Suprapubic skin (tissue), 4 donors: ENCODE measurements around the gene RNLS.

Experiments
- EP300 ChIP-seq: sonication (generic); formaldehyde crosslinking; IDR thresholded peaks from one replicate; pipeline ENCODE4 v1.6.1; 2017; ENCODE audit warnings: antibody characterized with exemption
- POLR2A ChIP-seq, 2 donors: fragments of 450-650 bp; IDR thresholded peaks; one replicate each; pipeline ENCODE4 v1.6.1; 2017; ENCODE audit warnings: antibody characterized with exemption in 2 of 2, mild to moderate bottlenecking in 2 of 2, moderate library complexity in 2 of 2
- POLR2AphosphoS5 ChIP-seq, 3 donors: sonication (generic); formaldehyde crosslinking; IDR thresholded peaks; one replicate each; pipeline ENCODE4 v1.6.1; 2017; ENCODE audit warnings: antibody characterized with exemption in 3 of 3
- TF ChIP-seq, protein P1 (sequence below), 2 donors: fragments of 200-600 bp in 1 of 2; fragments of 450-650 bp in 1 of 2; sonication (generic) in 1 of 2; IDR thresholded peaks; one replicate each; pipeline ENCODE4 v1.5.1; 2016 to 2019; ENCODE audit warnings: antibody characterized with exemption in 2 of 2, mild to moderate bottlenecking in 1 of 2, moderate library complexity in 1 of 2

- TF ChIP-seq, protein P1, sequence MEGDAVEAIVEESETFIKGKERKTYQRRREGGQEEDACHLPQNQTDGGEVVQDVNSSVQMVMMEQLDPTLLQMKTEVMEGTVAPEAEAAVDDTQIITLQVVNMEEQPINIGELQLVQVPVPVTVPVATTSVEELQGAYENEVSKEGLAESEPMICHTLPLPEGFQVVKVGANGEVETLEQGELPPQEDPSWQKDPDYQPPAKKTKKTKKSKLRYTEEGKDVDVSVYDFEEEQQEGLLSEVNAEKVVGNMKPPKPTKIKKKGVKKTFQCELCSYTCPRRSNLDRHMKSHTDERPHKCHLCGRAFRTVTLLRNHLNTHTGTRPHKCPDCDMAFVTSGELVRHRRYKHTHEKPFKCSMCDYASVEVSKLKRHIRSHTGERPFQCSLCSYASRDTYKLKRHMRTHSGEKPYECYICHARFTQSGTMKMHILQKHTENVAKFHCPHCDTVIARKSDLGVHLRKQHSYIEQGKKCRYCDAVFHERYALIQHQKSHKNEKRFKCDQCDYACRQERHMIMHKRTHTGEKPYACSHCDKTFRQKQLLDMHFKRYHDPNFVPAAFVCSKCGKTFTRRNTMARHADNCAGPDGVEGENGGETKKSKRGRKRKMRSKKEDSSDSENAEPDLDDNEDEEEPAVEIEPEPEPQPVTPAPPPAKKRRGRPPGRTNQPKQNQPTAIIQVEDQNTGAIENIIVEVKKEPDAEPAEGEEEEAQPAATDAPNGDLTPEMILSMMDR (IDR thresholded peaks at IDR 0.05), result no peak
- TF ChIP-seq POLR2A (IDR thresholded peaks at IDR 0.05) (no peak), POLR2AphosphoS5 (IDR thresholded peaks at IDR 0.05) (no peak), EP300 (no peak)
These were observed 350.1 kb downstream of the RNLS start for GRCh38 chr10:88232983-88233543.
